Measurements from ENCODE around the gene KRT71.

- no peak for TF ChIP-seq MAX (IDR thresholded peaks at IDR 0.05; ENCODE audit: low read depth, low read length)
- no peak for TF ChIP-seq CTCF (IDR thresholded peaks at IDR 0.05; ENCODE audit: low read depth, low read length)
- no peak for TF ChIP-seq MYC (IDR thresholded peaks at IDR 0.05; ENCODE audit: low read depth, low read length)
These were observed 1.6 kb downstream of the KRT71 start for GRCh38 chr12:52551216-52551865.
